ENCODE data around the gene MKX.

DNA sequence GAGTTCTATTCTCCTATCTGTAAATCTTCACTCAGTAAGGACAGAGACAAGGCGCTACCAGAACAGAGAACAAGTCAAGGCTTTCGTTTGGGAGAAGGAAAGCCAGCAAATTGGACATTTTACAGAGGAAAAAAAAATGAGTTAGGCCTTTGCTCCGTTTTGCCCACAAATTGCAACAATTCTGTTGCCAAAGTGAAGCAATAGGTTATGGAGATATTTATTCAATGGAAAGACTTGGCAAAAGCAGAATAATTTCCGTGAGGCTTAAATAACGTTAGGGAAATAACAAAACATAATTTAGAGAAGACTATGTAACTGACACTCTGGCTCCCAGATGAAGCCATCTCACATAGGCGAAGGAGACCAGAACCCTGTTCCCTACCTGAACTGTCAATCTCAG is 67.5 kb downstream of the MKX start:
- TF ChIP-seq POLR2A (IDR thresholded peaks at IDR 0.05) = no peak
- TF ChIP-seq, protein P1, sequence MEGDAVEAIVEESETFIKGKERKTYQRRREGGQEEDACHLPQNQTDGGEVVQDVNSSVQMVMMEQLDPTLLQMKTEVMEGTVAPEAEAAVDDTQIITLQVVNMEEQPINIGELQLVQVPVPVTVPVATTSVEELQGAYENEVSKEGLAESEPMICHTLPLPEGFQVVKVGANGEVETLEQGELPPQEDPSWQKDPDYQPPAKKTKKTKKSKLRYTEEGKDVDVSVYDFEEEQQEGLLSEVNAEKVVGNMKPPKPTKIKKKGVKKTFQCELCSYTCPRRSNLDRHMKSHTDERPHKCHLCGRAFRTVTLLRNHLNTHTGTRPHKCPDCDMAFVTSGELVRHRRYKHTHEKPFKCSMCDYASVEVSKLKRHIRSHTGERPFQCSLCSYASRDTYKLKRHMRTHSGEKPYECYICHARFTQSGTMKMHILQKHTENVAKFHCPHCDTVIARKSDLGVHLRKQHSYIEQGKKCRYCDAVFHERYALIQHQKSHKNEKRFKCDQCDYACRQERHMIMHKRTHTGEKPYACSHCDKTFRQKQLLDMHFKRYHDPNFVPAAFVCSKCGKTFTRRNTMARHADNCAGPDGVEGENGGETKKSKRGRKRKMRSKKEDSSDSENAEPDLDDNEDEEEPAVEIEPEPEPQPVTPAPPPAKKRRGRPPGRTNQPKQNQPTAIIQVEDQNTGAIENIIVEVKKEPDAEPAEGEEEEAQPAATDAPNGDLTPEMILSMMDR (IDR thresholded peaks at IDR 0.05) = no peak
